Naive thymus-derived CD8-positive, alpha-beta T cell (primary cell): ENCODE results near the gene MYOM1. TPM values are rescaled to one million over a fixed set of nuclear protein-coding genes. Genes with fewer than 3 reads are reported as not detected.
A peak's percentile ranks its signal among the peaks of the same experiment; 100 is the strongest.

Experiments used
- ATAC-seq, 2 donors: fragments of 150-1000 bp; cut with Tn5 transposase in 1 of 2; sonication (Bioruptor Pico), chemical (Tn5 transposase) in 1 of 2; 1 replicate in 1 of 2; 2 replicates in 1 of 2; pipeline ENCODE4 v1.10.0; 2021; ENCODE audit warnings: mild to moderate bottlenecking in 2 of 2, moderate library complexity in 2 of 2
- POLR2A ChIA-PET: fragments of 350-600 bp; sonication (Branson Sonifier 250); formaldehyde crosslinking; loops from one replicate; lab custom pipeline; 2021; ENCODE audit warnings: antibody characterized with exemption; lab: Charles Lee
- DNase-seq, 10 donors: peaks; one replicate each; pipeline versions ENCODE4 v3.0.0 to v3.0.0-alpha.2; 2020 to 2022
- H3K27ac Mint-ChIP-seq, 10 donors: one replicate each; pipeline ENCODE4 v1.8.0; 2020 to 2022; ENCODE audit warnings: mild to moderate bottlenecking in 10 of 10, mixed read lengths in 10 of 10, moderate library complexity in 4 of 10, inconsistent platforms in 1 of 10
- H3K27me3 Mint-ChIP-seq, 5 donors: one replicate each; pipeline ENCODE4 v1.8.0; 2021 to 2022; ENCODE audit warnings: mixed read lengths in 5 of 5
- H3K36me3 Mint-ChIP-seq, 3 donors: one replicate each; pipeline ENCODE4 v1.8.0; 2020 to 2022; ENCODE audit warnings: mixed read lengths in 3 of 3, mild to moderate bottlenecking in 2 of 3, inconsistent platforms in 1 of 3
- H3K4me1 Mint-ChIP-seq, 4 donors: one replicate each; pipeline ENCODE4 v1.8.0; 2021 to 2022; ENCODE audit warnings: mixed read lengths in 4 of 4
- H3K4me3 Mint-ChIP-seq, 10 donors: one replicate each; pipeline ENCODE4 v1.8.0; 2020 to 2022; ENCODE audit warnings: mild to moderate bottlenecking in 10 of 10, mixed read lengths in 10 of 10, moderate library complexity in 6 of 10, inconsistent platforms in 1 of 10
- H3K9me3 Mint-ChIP-seq, 9 donors: one replicate each; pipeline ENCODE4 v1.8.0; 2020 to 2022; ENCODE audit warnings: mixed read lengths in 9 of 9, mild to moderate bottlenecking in 3 of 9, inconsistent platforms in 1 of 9, moderate library complexity in 1 of 9
- polyA plus RNA-seq, 3 donors: library from polyadenylated mRNA; unstranded; fragments of 300-500 nt; fragmentation: Illumina TruSeq; gene quantifications; one replicate each; pipeline ENCODE4 v1.2.3, GENCODE V29; 2021
- total RNA-seq, 8 experiments: library from RNA in 2 of 8; stranded (reverse) in 2 of 8; gene quantifications; one replicate each; pipeline ENCODE4 v1.2.3 and lab custom pipeline; 2021 to 2026

MYOM1 gene
- total and polyA plus RNA-seq, 5 experiments from 2014 or later, result 0.52 to 5.6 (median 1.5) TPM

DNA sequence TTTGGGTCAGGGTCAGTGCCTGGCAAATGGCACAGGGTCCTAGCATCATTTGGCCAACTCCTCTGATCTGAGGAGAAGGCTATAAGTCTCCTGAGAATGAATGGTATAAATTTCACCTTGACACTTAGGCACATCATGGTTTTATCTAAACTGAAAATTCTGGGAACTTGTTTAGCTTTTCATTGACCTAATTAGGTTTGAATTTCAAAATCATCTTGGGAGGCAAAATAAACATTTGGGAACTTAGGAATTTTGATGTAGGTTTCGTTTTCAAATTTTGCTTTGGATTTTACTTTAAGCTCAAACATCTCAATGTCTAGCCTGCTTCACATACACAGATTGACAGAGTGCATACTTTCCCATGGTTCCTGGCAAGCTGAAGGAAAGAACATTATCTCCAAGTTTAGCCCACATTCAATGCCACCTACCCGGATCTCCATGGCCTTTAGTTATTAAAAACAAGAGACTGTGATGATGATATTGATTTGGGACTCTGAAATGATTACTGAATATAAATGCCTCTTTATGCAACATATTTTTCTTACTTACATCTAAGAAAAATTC is 44.5 kb downstream of the MYOM1 start:
- Mint-ChIP-seq H3K4me1 (peaks cover 0 to 17% (median 3%) of the 10 kb centered on the region in 4 donors), H3K27me3 (no peaks in the 10 kb centered on the region), H3K4me3 (no peak overlapping the region), H3K9me3 (no peaks in the 10 kb centered on the region), H3K27ac (peak overlapping the region in 1 of 10 donors; percentile 31), H3K36me3 (peaks cover 0 to 10% (median 0%) of the 10 kb centered on the region in 3 donors)
- ATAC-seq (no peak), DNase-seq (no peak)
- POLR2A ChIA-PET, result no interaction called here

DNA sequence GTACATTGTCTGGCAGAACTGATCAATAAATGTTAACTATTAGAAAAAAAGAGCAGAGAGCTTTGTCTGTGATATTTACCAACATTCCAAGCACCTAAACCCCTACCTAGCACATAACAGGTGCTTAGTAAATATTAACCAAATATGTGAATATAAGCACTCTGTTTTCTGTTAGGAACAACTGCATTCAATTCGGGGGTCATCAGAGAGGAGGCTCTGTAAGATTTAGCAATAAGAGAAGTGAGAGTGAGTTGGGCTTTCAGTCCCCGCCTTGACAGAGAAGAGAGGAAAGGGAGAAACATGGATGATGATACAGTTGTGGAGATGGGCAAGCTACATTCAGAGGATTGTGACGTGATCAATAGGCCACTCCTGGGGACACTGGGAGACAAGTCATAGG is 47.7 kb downstream of the MYOM1 start:
- Mint-ChIP-seq H3K4me3 (no peak overlapping the region), H3K9me3 (no peaks in the 10 kb centered on the region), H3K27ac (no peak overlapping the region), H3K4me1 (no peaks in the 10 kb centered on the region), H3K36me3 (peaks cover 0 to 21% (median 9%) of the 10 kb centered on the region in 3 donors), H3K27me3 (no peaks in the 10 kb centered on the region)
- DNase-seq (no peak), ATAC-seq (no peak)
- POLR2A ChIA-PET, result no interaction called here

DNA sequence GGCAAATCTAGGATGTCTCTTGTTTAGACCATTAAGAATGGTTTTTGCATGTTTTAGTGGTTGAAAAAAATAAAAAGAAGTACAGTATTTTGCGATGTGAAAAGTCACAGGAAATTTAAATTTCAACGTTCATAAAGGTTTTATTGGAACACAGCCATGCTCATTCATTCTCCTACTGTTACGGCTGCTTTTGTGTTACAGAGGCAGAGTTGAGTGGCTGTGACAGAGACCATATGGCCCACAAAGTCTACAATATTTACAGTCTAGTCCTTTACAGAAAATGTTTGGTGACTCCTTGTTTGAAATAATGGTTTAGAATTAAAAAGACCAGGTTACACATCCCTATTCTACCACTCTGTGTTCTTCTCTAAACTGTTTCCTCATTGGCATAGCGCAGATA is 48.1 kb downstream of the MYOM1 start:
- H3K27ac Mint-ChIP-seq, result no peak overlapping the region
- no peaks in the 10 kb centered on the region for H3K9me3 Mint-ChIP-seq
- peaks cover 0 to 21% (median 9%) of the 10 kb centered on the region in 3 donors for H3K36me3 Mint-ChIP-seq
- DNase-seq, result no peak
- no peak overlapping the region for H3K4me3 Mint-ChIP-seq
- no peaks in the 10 kb centered on the region for H3K4me1 Mint-ChIP-seq
- H3K27me3 Mint-ChIP-seq, result no peaks in the 10 kb centered on the region
- POLR2A ChIA-PET, result no interaction called here
- ATAC-seq, result no peak

DNA sequence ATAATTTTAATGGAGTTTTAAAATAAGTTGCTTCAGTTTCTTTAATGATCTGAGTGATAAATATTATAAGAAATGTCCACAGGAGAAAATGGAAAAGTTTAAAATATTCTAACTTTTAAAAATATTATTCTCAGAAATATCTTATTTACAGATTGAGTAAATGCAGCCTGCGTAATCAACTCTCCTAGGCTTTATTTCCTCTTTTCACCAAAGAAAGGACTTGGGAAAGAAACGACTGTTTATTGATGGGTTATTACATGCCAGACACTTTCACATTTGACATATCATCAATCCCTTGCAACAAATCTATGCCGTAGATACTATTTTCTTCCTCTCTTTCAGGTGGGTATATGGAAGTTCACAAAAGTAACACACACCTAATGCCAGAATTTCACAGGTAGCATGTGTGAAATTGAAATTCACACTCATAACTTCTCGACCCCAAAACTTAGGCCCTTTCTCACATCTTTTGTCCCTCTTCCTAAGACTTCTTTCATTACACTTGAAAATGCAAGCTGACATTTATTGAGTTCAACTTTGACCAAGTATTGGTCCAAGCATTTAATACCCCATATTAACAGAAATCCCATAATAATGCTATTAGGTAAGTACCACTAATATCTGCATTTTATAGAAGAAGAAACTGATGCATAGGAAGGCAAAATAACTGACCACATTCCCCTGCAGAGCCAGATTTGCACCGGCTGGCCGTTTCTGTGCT is 49.2 kb downstream of the MYOM1 start:
- Mint-ChIP-seq H3K4me1 (no peaks in the 10 kb centered on the region), H3K36me3 (peaks cover 0 to 21% (median 9%) of the 10 kb centered on the region in 3 donors), H3K27ac (no peak overlapping the region), H3K4me3 (no peak overlapping the region), H3K27me3 (no peaks in the 10 kb centered on the region), H3K9me3 (no peaks in the 10 kb centered on the region)
- POLR2A ChIA-PET, result no interaction called here
- DNase-seq (no peak), ATAC-seq (no peak)

DNA sequence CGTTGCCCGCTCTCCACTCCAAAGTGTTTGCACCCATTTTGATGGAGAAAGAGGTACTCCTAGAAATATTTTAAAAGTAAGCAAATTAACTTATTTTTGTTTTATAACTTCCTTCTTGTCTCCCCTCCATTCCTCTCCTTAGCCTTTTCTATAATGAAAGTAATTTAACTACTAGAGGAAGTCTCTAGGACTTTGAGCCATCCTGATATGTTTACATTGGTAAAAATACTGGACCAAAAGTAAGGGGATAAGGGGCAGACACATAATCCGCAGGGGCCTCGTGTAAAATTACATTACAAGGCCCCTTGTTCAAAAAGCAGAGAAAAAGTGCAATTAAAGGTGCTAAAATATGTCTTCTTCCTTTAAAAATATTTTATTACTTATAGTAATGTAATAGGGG is 55.4 kb downstream of the MYOM1 start:
- peaks cover 0 to 43% (median 28%) of the 10 kb centered on the region in 3 donors for H3K36me3 Mint-ChIP-seq
- ATAC-seq (no peak), DNase-seq (no peak)
- H3K4me3 Mint-ChIP-seq, result no peak overlapping the region
- no peaks in the 10 kb centered on the region for H3K4me1 Mint-ChIP-seq
- POLR2A ChIA-PET, result interaction anchor here (0.6 to 0.7 kb wide), 2 partner anchors 13 to 84 kb away, joined by 3 read pairs; no protein-coding TSS in a partner anchor
- no peaks in the 10 kb centered on the region for H3K9me3 Mint-ChIP-seq
- H3K27me3 Mint-ChIP-seq, result no peaks in the 10 kb centered on the region
- H3K27ac Mint-ChIP-seq, result peak overlapping the region in 1 of 10 donors; percentile 34

DNA sequence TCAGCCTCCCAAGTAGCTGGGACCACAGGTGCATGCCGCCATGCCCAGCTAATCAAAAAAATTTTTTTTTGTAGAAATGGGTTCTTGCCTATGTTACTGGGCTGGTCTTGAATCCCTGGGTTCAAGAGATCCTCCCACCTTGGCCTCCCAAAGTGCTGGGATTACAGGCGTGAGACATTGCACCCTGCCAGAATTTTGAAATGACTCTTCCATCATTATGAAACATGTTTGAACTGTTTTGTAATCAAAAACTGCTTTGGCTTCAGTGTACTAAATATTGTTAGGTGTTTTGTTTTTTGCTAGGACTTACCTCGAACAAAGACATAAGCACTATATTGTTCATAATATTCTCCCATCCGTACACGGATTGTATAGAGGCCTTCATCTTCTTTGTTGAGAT is 55.8 kb downstream of the MYOM1 start:
- Mint-ChIP-seq H3K4me3 (no peak overlapping the region), H3K9me3 (no peaks in the 10 kb centered on the region), H3K27ac (peak overlapping the region in 1 of 10 donors; percentile 34), H3K36me3 (peaks cover 0 to 43% (median 28%) of the 10 kb centered on the region in 3 donors), H3K27me3 (no peaks in the 10 kb centered on the region), H3K4me1 (no peaks in the 10 kb centered on the region)
- no peak for DNase-seq
- no peak for ATAC-seq
- POLR2A ChIA-PET, result interaction anchor here (0.7 kb wide), 1 partner anchor 13 kb away, joined by 3 read pairs; no protein-coding TSS in a partner anchor

DNA sequence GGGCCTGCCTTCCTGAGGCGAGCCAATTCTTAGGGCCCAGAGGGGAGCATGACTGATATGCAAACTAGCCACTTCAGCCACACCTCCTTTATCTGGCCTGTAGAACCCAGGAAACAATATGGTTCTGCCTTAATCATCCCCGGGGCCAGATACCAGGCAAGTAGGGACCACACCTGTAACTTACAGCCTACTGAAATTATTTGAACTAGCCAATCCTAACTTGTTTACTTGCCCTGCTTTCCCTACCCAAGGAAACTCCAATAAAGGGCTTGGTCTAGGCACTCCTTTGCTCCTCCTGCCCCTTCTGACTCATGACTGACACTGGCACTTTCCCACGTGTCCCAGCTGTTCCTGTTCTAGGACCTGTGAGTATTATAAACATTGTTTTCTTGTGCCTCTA is 57.6 kb downstream of the MYOM1 start:
- no peaks in the 10 kb centered on the region for H3K27me3 Mint-ChIP-seq
- no peak for DNase-seq
- H3K9me3 Mint-ChIP-seq, result no peaks in the 10 kb centered on the region
- no peak for ATAC-seq
- POLR2A ChIA-PET, result no interaction called here
- peaks cover 0 to 32% (median 19%) of the 10 kb centered on the region in 3 donors for H3K36me3 Mint-ChIP-seq
- peak overlapping the region in 1 of 10 donors; percentile 56 for H3K27ac Mint-ChIP-seq
- no peaks in the 10 kb centered on the region for H3K4me1 Mint-ChIP-seq
- H3K4me3 Mint-ChIP-seq, result no peak overlapping the region

DNA sequence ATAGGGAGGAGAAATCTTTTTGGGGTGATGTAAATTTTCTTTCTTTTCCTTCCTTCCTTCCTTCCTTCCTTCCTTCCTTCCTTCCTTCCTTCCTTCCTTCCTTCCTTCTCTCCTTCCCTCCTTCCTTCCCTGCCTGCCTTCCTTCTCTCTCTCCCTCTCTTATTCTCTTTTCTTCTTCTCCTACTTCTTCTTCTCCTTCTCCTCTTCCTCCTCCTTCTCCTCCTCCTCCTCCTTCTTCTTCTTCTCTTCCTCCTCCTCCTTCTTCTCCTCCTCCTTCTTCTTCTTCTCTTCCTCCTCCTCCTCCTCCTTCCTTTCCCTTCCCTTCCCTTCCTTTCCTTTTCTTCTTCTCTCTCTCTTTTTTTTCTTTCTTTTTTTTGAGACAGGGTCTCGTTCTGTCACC is 59.9 kb downstream of the MYOM1 start:
- no peak for DNase-seq
- Mint-ChIP-seq H3K4me3 (no peak overlapping the region), H3K4me1 (no peaks in the 10 kb centered on the region), H3K27ac (no peak overlapping the region), H3K9me3 (no peaks in the 10 kb centered on the region), H3K27me3 (no peaks in the 10 kb centered on the region), H3K36me3 (peaks cover 0 to 32% (median 19%) of the 10 kb centered on the region in 3 donors)
- POLR2A ChIA-PET, result no interaction called here
- ATAC-seq, result no peak

DNA sequence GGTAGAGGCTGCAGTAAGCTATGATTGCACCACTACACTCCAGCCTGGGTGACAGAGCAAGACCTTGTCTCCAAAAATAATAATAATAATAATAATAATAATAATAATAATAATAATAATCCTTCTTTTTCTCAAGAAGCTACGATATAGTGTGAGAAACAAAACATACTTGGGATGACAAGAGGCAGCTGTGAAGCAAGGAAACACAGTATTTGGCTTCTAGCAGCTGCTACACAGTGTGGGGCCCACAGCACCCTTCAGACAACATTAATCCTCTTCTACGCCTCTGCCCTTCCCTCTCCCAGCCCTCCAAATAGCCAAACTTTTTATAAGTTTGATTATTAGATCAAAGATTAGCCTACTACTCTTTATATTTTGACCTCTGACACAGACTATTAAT is 62.2 kb downstream of the MYOM1 start:
- ATAC-seq (no peak), DNase-seq (no peak)
- Mint-ChIP-seq H3K4me1 (no peaks in the 10 kb centered on the region), H3K27ac (no peak overlapping the region), H3K9me3 (no peaks in the 10 kb centered on the region), H3K4me3 (no peak overlapping the region), H3K36me3 (peaks cover 0 to 17% (median 5%) of the 10 kb centered on the region in 3 donors), H3K27me3 (no peaks in the 10 kb centered on the region)
- POLR2A ChIA-PET, result no interaction called here

DNA sequence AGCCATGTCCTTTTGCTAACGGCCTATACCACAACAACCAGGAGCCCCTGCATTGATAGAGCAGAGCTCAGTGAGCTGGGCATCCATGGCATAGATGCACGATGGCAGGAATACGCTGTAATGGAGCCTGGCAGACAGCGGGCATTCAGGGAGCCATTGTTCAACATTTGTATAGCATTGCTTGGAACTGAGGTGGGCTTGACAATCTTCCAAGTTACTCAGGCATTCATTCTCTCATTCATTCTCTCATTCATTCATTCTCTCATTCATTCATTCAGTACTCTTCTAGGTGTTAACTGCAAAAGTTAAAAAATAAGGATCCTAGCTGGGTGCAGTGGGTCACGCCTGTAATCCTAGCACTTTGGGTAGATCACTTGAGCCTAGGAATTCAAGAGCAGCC is 62.7 kb downstream of the MYOM1 start:
- H3K27ac Mint-ChIP-seq, result no peak overlapping the region

DNA sequence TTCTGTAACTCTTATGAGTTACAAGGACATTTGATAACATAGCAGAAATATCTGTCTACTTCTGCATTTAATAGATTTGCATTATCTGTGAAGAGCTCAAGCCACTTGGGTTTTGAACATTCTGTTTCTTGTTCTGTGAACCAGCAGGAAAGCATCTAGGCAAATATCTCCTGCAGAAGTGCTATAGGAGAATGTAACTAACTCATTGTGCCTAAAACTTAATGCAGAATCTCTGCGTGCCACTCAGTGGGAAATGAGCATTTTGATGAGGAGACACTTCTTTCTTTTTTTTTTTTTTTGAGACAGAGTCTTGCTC is 63.5 kb downstream of the MYOM1 start:
- Mint-ChIP-seq H3K36me3 (peaks cover 0 to 11% (median 0%) of the 10 kb centered on the region in 3 donors), H3K27me3 (no peaks in the 10 kb centered on the region), H3K4me3 (no peak overlapping the region), H3K27ac (peak overlapping the region in 1 of 10 donors; percentile 6), H3K9me3 (no peaks in the 10 kb centered on the region), H3K4me1 (peaks cover 0 to 3% (median 2%) of the 10 kb centered on the region in 4 donors)
- POLR2A ChIA-PET, result interaction anchor here (0.6 to 1.1 kb wide), 2 partner anchors 92 to 170 kb away, joined by 3 to 4 read pairs; partner anchors contain the start of gene MYL12A
- DNase-seq (no peak), ATAC-seq (no peak)

More for the DNA sequence above, 62.7 kb downstream of the MYOM1 start:
- H3K9me3 Mint-ChIP-seq, result no peaks in the 10 kb centered on the region
- no peaks in the 10 kb centered on the region for H3K27me3 Mint-ChIP-seq
- POLR2A ChIA-PET, result no interaction called here
- DNase-seq (no peak), ATAC-seq (no peak)
- no peak overlapping the region for H3K4me3 Mint-ChIP-seq
- no peaks in the 10 kb centered on the region for H3K4me1 Mint-ChIP-seq
- peaks cover 0 to 13% (median 5%) of the 10 kb centered on the region in 3 donors for H3K36me3 Mint-ChIP-seq

DNA sequence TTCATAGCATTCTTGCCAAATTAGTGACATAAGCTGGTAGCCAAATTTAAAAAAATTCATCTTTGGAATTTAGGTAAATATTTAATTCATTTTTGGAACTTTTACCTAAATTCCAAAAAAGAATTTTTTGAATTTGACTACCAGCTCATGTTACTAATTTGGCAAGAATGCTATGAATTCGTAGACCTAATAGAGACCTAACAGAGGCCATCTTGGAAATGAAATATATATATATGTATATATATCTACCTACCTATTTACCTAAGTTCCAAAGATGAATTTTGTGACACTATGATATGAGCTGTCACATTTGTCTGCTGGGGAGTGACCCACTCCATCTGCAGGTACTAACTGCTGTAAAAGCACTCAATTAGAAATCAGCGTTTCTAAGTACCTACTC is 65.6 kb downstream of the MYOM1 start:
- H3K27me3 Mint-ChIP-seq, result no peaks in the 10 kb centered on the region
- no peak for DNase-seq
- no peaks in the 10 kb centered on the region for H3K36me3 Mint-ChIP-seq
- H3K27ac Mint-ChIP-seq, result no peak overlapping the region
- POLR2A ChIA-PET, result no interaction called here
- peaks cover 0 to 3% (median 2%) of the 10 kb centered on the region in 4 donors for H3K4me1 Mint-ChIP-seq
- no peaks in the 10 kb centered on the region for H3K9me3 Mint-ChIP-seq
- ATAC-seq, result no peak
- no peak overlapping the region for H3K4me3 Mint-ChIP-seq

DNA sequence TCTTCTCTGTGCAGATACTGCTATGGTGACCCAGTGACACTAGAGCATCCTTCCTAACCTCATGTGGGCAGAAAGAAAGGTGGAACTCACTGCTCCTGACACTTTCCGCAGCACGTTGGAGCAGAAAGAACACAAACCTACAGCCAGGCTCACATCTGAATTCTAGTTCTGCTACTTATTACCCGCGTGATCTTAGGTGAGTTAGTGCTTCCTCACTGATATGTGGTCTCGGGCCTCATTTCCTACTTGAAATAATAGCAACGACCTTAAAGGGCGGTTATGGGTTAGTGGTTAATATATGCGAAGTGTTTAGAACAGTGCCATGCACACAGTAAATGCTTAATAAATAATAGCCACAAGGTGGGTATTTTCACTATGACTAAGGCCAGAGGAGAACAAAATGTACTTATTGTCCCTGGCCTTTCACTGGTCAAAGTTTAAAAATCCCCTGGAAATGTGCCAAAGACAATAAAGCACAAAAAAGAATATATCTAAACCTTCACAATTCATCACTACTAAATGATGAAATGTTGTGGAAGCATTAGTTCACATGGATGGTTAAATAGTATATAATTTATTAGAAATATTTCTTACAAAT is 66.6 kb downstream of the MYOM1 start:
- no peak for ATAC-seq
- no peaks in the 10 kb centered on the region for H3K36me3 Mint-ChIP-seq
- peaks cover 0 to 3% (median 2%) of the 10 kb centered on the region in 4 donors for H3K4me1 Mint-ChIP-seq
- H3K4me3 Mint-ChIP-seq, result no peak overlapping the region
- H3K27ac Mint-ChIP-seq, result peak overlapping the region in 1 of 10 donors; percentile 49
- POLR2A ChIA-PET, result interaction anchor here (2.3 kb wide), 1 partner anchor 94 kb away, joined by 10 read pairs; the partner anchor contains the start of gene MYL12A
- no peak for DNase-seq
- no peaks in the 10 kb centered on the region for H3K27me3 Mint-ChIP-seq
- H3K9me3 Mint-ChIP-seq, result no peaks in the 10 kb centered on the region
